Endometrial microvascular endothelial cells (primary cell): Measurements from ENCODE around the gene DHRS3. TPM values are rescaled to one million over a fixed set of nuclear protein-coding genes. Genes with fewer than 3 reads are reported as not detected.
"Not testable (repeated sequence)": the region's sequence is repeated elsewhere in the genome, so short reads cannot be mapped to it uniquely, and the experiment has no call there.

ENCODE experiments used
- in situ Hi-C: cut with HindIII; loops from 2 replicates; pipeline ENCODE4 v1.10.0; 2017; ENCODE audit warnings: low sequenced_read_pairs, low pct_unique_long_range_greater_than_20kb; ENCODE audit errors: inconsistent ontology term
- total RNA-seq: library from RNA; depleted of rRNA; stranded (reverse); fragments of >200 nt; gene quantifications from one replicate; pipeline ENCODE4 v1.2.3, GENCODE V29; 2015; ENCODE audit errors: inconsistent ontology term

The DHRS3 gene
- total RNA-seq: 55.8 TPM

GRCh38 chr1:12617901-12618660 lies at the start of gene DHRS3:
Gene DHRS3 (minus strand): TSS chr1:12618210. CDS start chr1:12617348, 862 bp downstream.
- in situ Hi-C loops: no loop called here

DNA sequence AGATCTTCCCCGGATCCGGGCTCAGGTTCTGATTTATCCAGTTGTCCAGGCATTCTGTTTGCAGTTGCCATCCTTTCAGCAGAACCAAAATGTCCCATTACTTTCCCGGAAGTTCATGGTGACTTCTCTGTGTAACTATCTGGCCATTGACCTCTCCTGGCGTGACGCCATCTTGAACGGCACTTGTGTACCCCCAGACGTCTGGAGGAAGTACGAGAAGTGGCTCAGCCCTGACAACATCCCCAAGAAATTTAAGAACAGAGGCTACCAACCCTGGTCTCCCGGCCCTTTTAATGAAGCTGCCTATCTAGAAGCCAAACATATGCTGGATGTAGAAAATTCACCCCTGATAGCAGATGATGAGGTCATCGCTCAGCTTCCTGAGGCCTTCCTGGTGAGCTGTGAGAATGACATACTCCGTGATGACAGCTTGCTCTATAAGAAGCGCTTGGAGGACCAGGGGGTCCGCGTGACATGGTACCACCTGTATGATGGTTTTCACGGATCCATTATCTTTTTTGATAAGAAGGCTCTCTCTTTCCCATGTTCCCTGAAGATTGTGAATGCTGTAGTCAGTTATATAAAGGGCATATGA lies 48.2 kb upstream of the DHRS3 start:
- in situ Hi-C loops: no loop called here

DNA sequence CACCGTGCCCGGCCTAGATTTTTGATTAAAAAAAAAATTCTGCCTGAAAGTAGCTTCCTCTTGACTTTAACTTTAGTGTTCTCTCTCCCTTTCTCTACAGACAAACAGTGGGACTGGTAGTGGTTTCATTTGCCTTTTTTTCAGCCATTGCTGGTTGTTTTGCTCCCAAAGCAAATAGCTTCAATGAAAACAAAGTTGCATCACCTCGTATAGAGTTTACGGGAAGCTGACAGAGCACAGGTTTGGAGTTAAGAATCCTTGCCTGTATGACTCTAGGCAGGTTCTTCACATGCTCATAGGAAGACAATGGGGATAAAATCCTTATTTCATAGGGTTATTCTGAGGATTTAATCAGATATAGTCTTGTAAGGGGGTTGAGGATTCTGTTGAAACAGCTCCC lies 47.5 kb upstream of the DHRS3 start:
- in situ Hi-C loops: no loop called here

DNA sequence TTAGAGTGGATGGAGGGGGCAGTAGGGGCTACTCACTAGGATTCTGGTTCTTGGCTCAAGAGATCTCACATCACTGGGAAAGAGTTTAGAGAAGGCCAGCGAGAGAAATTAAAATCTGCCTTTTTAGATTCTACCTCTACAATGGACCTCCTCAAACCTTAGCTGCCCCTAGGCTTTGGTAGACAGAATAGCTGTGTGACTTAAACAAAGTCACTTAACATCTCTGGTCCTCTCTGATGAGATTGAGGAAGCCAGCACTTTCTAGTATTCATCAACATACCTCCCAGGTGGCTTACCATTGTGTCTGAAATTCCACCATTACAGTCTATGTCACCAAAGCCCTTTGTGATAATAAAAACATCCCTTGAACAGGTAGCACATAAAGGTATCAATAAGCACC lies 44.5 kb upstream of the DHRS3 start:
- in situ Hi-C loops: no loop called here

DNA sequence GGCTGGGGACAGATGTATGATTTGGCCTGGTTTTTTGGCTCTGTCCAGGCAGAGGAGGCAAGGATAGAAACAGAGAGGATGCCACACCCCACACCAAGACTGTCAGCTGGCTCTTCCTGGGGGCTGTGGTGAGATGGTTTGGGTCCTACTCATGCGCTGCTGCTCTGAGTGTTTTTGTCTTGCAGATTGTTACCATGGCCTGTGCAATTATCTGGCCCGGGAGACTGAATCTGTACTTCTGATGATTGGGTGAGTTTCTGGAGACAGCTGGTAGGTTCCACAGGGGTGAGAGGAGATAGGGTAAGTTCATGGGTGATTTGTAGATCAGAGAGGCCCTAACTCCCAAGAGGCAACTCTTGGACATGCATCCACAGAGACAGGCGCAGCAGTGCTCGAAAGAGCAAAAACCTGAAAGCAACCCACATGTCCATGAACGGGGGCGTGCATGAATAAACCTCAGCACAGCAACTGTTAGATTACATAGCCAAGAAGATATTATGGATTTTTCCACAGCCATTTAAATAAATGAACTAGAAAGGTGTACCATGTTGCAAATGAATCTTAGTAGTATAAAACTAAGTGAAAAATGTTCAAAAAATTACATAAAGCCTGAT lies 43.7 kb upstream of the DHRS3 start:
- in situ Hi-C loops: no loop called here

DNA sequence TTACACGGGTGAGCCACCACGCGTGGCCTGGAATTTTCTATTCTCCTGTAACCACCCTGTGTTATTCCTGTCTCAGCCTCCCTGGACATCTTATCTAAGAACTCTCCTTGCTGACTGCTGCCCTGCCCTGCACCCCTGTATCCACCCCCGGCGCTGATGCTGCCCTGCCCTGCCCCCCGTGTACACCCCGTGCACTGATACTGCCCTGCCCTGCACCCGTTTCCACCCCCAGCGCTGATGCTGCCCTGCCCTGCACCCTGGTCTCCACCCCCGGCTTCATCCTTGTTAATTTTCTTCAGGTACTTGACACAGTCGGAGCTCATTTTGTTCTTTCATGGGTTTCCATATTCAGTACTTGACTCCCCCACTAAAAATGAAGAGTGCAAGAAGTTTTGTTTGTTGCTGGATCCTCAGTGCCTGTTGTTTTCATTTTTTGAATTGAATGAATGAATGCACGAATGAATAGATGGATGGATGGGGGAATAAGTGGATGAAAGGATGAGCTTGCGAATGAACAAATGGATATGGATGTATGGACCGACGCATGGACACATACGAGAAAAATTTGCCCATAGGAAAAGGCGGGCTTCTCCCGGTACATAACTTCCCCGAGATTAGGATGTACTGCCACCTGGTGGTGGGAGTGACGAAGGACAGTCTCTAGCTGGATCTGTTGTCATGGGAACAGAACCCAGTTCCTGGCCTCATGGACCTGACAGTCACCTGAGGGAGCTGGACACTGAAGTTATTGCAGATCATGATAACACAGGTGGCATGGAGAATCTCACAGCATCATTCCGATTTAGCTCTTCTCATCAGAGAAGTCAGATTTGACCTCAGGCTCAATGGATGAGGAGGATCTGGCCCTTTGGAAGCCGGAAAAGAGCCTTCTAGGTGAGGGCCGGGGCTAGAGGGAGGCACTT lies 40.8 kb upstream of the DHRS3 start:
- in situ Hi-C loops: no loop called here

DNA sequence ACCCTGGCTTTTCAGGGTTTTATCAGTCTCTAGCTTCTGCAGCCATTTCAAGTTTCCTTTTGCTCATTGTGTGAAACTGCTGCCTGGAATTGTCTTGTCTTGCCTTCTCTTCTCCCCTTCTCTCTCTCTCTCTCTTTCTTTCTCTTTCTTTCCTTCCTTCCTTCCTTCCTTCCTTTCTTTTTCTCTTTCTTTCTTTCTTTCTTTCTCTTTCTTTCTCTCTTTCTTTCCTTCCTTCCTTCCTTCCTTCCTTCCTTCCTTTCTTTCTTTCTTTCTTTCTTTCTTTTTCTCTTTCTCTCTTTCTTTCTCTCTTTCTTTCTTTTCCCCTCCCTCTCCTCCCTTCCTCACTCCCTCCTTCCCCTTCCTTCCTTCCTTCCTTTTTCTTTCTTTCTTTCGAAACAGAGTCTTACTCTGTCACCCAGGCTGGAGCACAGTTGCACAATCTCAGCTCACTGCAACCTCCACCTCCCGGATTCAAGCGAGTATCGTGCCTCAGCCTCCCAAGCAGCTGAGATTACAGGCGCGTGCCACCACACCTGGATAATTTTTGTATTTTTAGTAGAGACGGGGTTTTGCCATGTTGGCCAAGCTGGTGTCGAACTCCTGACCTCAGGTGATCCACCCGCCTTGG lies 40.0 kb upstream of the DHRS3 start:
- in situ Hi-C loops: not testable (repeated sequence)

GRCh38 chr1:12657060-12657884 lies 39.3 kb upstream of the DHRS3 start:
- in situ Hi-C loops: no loop called here

- in situ Hi-C loops: no loop called here
These were observed 38.6 kb upstream of the DHRS3 start for GRCh38 chr1:12656575-12656974.

DNA sequence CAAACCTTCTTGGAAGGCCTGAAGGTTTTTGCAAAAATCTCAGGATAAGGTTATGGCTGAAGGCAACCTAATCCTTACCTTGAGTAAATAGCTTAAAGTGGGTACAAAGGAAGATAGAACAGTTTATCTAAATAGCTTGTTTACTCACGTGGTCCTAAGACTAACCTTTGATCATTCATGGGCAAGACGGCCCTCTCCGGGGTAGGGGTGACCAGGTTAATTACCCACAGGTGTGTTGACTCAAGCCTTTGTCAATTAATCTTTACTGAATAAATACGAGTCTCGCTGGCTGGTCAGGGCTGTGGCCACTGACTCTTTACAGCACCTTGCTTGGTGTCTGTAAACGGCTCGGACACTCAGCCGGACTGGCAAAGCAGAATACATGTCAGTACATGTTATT lies 36.6 kb upstream of the DHRS3 start:
- in situ Hi-C loops: no loop called here

DNA sequence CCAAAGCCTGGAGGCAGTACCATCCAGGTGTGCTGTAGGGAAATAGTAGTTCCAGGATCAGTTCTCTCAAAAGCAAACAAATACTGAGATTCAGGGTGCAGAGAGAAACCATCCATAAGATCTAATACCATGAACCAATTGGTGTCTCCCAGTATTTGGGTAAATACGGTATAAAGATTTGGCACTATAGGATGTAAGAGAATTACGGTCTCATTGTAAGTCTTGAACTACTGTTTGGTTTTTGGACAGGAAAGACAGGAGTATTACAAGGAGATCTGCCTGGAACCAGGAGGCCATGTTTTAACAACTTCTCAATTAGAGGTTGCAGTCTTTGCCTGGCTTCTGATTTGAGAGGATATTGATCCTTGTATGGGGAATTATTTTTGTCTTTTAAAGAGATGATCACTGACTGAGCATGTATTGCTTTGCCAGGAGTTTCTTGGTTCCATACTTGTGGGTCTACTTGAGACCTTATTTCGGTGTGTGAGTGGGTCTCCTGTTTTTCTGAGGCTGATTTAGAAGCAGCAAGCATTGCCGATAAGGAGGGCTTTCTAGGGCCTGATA lies 36.1 kb upstream of the DHRS3 start:
- in situ Hi-C loops: no loop called here

GRCh38 chr1:12649971-12650421 lies 32.0 kb upstream of the DHRS3 start:
- in situ Hi-C loops: no loop called here

- in situ Hi-C loops: no loop called here
These were observed 30.7 kb upstream of the DHRS3 start for GRCh38 chr1:12648741-12649140.

DNA sequence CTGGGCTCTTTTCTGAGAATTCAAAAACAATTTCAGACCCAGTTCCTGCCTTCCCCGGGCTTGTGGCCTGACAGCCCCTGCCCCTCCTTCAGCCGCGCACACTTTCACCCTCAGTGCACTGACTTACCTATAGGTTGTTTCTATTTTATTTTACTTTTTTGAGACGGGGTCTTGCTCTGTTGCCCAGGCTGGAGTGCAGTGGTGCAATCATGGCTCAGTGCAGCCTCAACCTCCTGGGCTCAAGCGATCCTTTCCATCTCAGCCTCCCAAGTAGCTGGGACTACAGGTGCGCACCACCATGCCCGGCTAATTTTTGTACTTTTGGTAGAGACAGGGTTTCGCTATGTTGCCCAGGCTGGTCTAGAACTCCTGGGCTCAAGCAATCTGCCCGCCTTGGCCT lies 27.4 kb upstream of the DHRS3 start:
- in situ Hi-C loops: not testable (repeated sequence)

DNA sequence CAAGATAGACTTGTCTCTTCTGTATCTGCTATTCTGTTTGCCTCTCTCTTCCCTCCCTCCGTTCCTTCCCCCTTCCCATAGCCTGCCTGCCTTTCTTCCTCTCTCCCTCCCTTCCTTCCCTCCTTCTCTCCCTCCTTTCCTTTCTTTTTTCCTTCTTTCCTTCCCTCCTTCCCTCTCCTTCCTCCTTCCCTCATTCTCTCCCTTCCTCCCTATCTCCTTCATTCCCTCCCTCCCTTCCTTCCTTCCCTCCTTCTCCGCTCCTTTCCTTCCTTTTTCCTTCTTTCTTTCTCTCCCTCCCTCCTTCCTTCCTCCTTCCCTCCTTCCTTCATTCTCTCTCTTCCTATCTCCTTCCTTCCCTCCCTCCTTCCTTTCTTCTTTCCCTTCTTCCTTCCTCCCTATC lies 26.8 kb upstream of the DHRS3 start:
- in situ Hi-C loops: no loop called here

DNA sequence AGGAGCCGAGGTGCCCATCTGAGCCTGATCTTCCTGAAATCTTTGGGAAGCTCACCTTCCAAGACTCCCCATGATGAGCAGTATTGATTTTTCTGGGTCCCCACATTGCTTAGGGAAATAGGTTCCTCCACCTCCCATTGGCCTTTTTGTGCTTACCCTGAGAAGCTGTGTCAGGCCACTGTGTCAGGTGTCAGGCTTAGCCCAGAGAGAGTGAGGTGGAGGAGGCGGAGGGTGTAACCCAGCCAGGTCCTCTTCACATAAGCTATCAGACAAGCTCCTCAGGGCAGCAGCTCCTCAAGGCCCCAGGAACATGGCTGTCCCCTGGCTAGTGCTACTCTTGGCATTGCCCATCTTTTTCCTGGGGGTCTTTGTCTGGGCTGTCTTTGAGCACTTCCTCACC lies 26.2 kb upstream of the DHRS3 start:
- in situ Hi-C loops: no loop called here

DNA sequence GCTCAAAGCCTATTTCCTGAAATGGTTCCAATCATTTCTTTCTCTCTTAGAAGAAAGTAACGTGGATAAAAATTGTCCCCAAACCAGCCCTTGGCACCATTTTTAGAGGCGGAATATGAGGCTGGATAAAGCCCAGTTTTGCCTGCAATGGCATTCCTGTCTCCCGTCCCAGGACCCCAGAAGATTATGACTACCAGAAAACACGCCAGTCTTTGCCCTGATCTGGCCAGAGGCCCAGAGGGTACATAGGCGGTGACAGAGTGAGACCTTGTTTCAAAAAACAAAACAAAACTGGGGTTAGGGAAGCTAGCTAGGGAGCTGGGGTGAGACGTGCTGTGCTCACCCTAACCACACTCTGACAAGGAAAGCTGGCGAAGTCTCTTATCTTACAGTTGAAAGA lies 25.8 kb upstream of the DHRS3 start, which contains the start of gene AADACL4:
Gene AADACL4, plus strand, starts transcription at position 301 of the 400 bp plus-strand sequence. CDS start 462 bp downstream, outside the sequence.
- in situ Hi-C loops: no loop called here

DNA sequence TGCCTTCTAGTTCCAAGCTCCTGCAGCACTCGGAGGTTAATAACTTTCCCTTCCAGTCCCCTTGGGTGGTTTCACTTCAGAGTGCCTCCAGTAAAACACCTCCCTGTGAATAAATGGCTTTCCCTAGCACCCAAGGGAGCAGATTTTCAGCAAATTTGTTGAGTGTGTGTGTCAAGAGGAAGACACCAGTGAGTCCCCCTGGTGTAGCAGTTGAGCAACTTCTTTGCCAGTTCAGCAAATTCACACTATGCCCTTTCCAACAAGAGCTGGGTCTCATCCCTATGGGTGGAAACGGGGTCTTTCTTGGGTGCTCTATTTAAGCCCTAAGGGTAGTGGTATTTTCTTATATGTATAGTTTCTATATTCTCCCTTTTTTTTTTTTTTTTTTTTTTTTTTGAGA lies 25.1 kb upstream of the DHRS3 start:
- in situ Hi-C loops: no loop called here
